GM19463 (cell line): Measurements from ENCODE around the gene FAM81A.
"Not testable (repeated sequence)": the region's sequence is repeated elsewhere in the genome, so short reads cannot be mapped to it uniquely, and the experiment has no call there.

Experiments used
- ATAC-seq: cut with Tn5 transposase; IDR thresholded peaks from one replicate; pipeline ENCODE4 v1.9.1; 2021; ENCODE audit warnings: mild to moderate bottlenecking, moderate library complexity; ENCODE audit not compliant: unreplicated experiment

Gene FAM81A

GRCh38 chr15:59473226-59473625, 35.2 kb downstream of the FAM81A start:
- ATAC-seq = no peak

- not testable (repeated sequence) for ATAC-seq
Measured at GRCh38 chr15:59475161-59475560, 37.2 kb downstream of the FAM81A start.

GRCh38 chr15:59484399-59484798, 46.4 kb downstream of the FAM81A start:
- ATAC-seq = no peak

GRCh38 chr15:59485036-59485435, 47.0 kb downstream of the FAM81A start:
- no peak for ATAC-seq

GRCh38 chr15:59489485-59489884, 51.5 kb downstream of the FAM81A start:
- ATAC-seq = not testable (repeated sequence)

GRCh38 chr15:59491062-59491461, 53.1 kb downstream of the FAM81A start:
- no peak for ATAC-seq

- no peak for ATAC-seq
Measured at GRCh38 chr15:59492389-59493377, 54.7 kb downstream of the FAM81A start.

GRCh38 chr15:59501597-59501996, 63.6 kb downstream of the FAM81A start:
- ATAC-seq = no peak

GRCh38 chr15:59515190-59515589, 77.2 kb downstream of the FAM81A start:
- ATAC-seq = no peak

GRCh38 chr15:59516655-59517461, 78.9 kb downstream of the FAM81A start:
- ATAC-seq = no peak

GRCh38 chr15:59519329-59519728, 81.3 kb downstream of the FAM81A start:
- no peak for ATAC-seq

GRCh38 chr15:59521443-59521842, 83.5 kb downstream of the FAM81A start:
- ATAC-seq = no peak

- no peak for ATAC-seq
Measured at GRCh38 chr15:59522988-59523461, 85.0 kb downstream of the FAM81A start.

GRCh38 chr15:59523702-59524101, 85.7 kb downstream of the FAM81A start:
- ATAC-seq = no peak

GRCh38 chr15:59524331-59524731, 86.3 kb downstream of the FAM81A start:
- no peak for ATAC-seq

GRCh38 chr15:59526466-59526865, 88.5 kb downstream of the FAM81A start:
- not testable (repeated sequence) for ATAC-seq

GRCh38 chr15:59528429-59528828, 90.4 kb downstream of the FAM81A start:
- no peak for ATAC-seq

- no peak for ATAC-seq
Measured at GRCh38 chr15:59528961-59529402, 91.0 kb downstream of the FAM81A start.

GRCh38 chr15:59531066-59531675, 93.2 kb downstream of the FAM81A start:
- no peak for ATAC-seq

GRCh38 chr15:59532770-59533379, 94.9 kb downstream of the FAM81A start:
- ATAC-seq = no peak

GRCh38 chr15:59536553-59536952, 98.6 kb downstream of the FAM81A start:
- ATAC-seq = no peak
